Esophagus muscularis mucosa (tissue), 3 donors: ENCODE measurements around the gene LRP10.

Experiments
- CTCF ChIP-seq, 3 experiments: fragments of 200-600 bp in 2 of 3; fragments of 450-650 bp in 1 of 3; sonication (generic) in 2 of 3; IDR thresholded peaks; one replicate each; pipeline ENCODE4 v1.5.1; 2017 to 2019; ENCODE audit warnings: antibody characterized with exemption in 3 of 3, mild to moderate bottlenecking in 2 of 3, moderate library complexity in 1 of 3
- POLR2A ChIP-seq: fragments of 450-650 bp; IDR thresholded peaks from one replicate; pipeline ENCODE4 v1.6.1; 2017; ENCODE audit warnings: antibody characterized with exemption, moderate library complexity, mild to moderate bottlenecking, low read depth
- POLR2AphosphoS5 ChIP-seq, 2 donors: sonication (generic); formaldehyde crosslinking; IDR thresholded peaks; one replicate each; pipeline ENCODE4 v1.6.1; 2017; ENCODE audit warnings: antibody characterized with exemption in 2 of 2

DNA sequence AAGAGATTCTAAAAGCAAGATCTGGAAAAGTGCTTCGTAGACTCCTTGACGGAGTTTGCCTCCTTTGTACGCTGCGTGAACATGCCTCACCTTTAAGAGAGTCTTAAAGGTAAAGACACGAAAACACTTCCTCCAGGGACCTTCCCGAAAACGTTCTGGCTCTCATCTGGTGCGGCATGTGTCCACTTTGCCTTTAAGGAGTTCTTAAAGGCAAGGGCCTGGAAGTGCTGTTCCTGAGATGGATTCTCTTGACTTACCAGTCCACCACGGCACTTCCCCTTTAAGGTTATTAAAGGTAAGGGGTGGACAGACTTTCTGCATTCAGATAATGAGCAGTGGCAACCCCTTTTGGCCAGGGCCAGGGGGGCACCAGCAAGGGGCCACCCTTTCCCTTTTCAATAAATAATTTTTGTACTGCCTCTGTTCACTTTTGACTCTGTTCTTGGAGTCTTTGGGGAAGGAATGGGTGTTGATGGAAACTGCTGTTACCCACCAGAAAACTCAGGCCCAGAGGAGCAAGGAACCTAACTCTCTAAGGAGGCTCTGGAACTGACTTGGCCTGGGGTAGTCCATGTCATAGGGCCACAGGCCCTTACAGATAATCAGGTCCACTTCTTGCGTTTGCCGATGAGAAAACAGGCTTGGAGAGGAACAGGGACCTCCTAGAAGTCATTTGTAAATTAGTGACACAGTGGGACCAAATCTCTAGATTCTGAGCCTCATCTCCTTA lies 15.9 kb downstream of the LRP10 start:
- TF ChIP-seq CTCF (IDR thresholded peaks at IDR 0.05) = no peak
- TF ChIP-seq POLR2AphosphoS5 (IDR thresholded peaks at IDR 0.05) = peak in 1 of 2 donors; percentile 3
- TF ChIP-seq POLR2A = no peak
